GM18861 (cell line): ENCODE results near the gene CES4A.
A peak's percentile ranks its signal among the peaks of the same experiment; 100 is the strongest.

Source experiments
- ATAC-seq: cut with Tn5 transposase; IDR thresholded peaks from one replicate; pipeline ENCODE4 v1.9.1; 2021; ENCODE audit not compliant: unreplicated experiment

CES4A gene

GRCh38 chr16:67017810-67018488 is 29.6 kb downstream of the CES4A start:
- ATAC-seq: peak; percentile 87

GRCh38 chr16:67019171-67019570 is 30.8 kb downstream of the CES4A start:
- no peak for ATAC-seq

GRCh38 chr16:67021321-67021720 is 32.9 kb downstream of the CES4A start:
- no peak for ATAC-seq

- no peak for ATAC-seq
Measured at GRCh38 chr16:67022531-67023214, 34.3 kb downstream of the CES4A start.

- ATAC-seq: no peak
Measured at GRCh38 chr16:67023689-67024088, 35.3 kb downstream of the CES4A start.

- no peak for ATAC-seq
Measured at GRCh38 chr16:67024384-67025209, 36.2 kb downstream of the CES4A start.

- ATAC-seq: no peak
Measured at GRCh38 chr16:67025210-67025550, 36.8 kb downstream of the CES4A start.

- no peak for ATAC-seq
Measured at GRCh38 chr16:67026570-67026969, 38.2 kb downstream of the CES4A start.

- ATAC-seq: no peak
Measured at GRCh38 chr16:67027046-67027445, 38.7 kb downstream of the CES4A start.

- ATAC-seq: no peak
Measured at GRCh38 chr16:67028167-67028695, 39.8 kb downstream of the CES4A start.

GRCh38 chr16:67028696-67029253 is 40.4 kb downstream of the CES4A start, which contains the start of gene CBFB:
Gene CBFB (plus strand): TSS chr16:67029149. CDS start chr16:67029408, 259 bp downstream.
- ATAC-seq: peak; percentile 72

- ATAC-seq: peak; percentile 27
Measured at GRCh38 chr16:67029254-67030096, 41.1 kb downstream of the CES4A start.

- no peak for ATAC-seq
Measured at GRCh38 chr16:67030221-67030962, 42.0 kb downstream of the CES4A start.

- no peak for ATAC-seq
Measured at GRCh38 chr16:67034487-67034886, 46.1 kb downstream of the CES4A start.

GRCh38 chr16:67035364-67035763 is 47.0 kb downstream of the CES4A start:
- ATAC-seq: no peak

- ATAC-seq: no peak
Measured at GRCh38 chr16:67036323-67036741, 47.9 kb downstream of the CES4A start.

- peak; percentile 51 for ATAC-seq
Measured at GRCh38 chr16:67039260-67040020, 51.1 kb downstream of the CES4A start.

GRCh38 chr16:67040166-67040565 is 51.8 kb downstream of the CES4A start:
- ATAC-seq: no peak

GRCh38 chr16:67040906-67041305 is 52.5 kb downstream of the CES4A start:
- no peak for ATAC-seq
